HepG2 (cell line): ENCODE data around the gene CXCR5. TPM values are rescaled to one million over a fixed set of nuclear protein-coding genes. Genes with fewer than 3 reads are reported as not detected.
A peak's percentile ranks its signal among the peaks of the same experiment; 100 is the strongest.

Source experiments
- CEBPB ChIP-seq: IDR thresholded peaks from 2 replicates; pipeline ENCODE4 v1.6.1; 2011; ENCODE audit warnings: low read depth, low read length, improper control_type of control experiment, borderline replicate concordance
- KDM2A ChIP-seq: sonication (generic); formaldehyde crosslinking; IDR thresholded peaks from 2 replicates; pipeline ENCODE4 v1.4.0; 2020; ENCODE audit warnings: low read depth, missing genetic modification reagents, borderline replicate concordance
- MED8 ChIP-seq: sonication (generic); formaldehyde crosslinking; IDR thresholded peaks from 2 replicates; pipeline ENCODE4 v1.8.1; 2023; ENCODE audit warnings: mild to moderate bottlenecking, missing genetic modification reagents; ENCODE audit not compliant: insufficient replicate concordance
- PCBP1 ChIP-seq: fragments of 200-400 bp; formaldehyde crosslinking; IDR thresholded peaks from 2 replicates; pipeline ENCODE4 v1.6.1; 2017; ENCODE audit warnings: mild to moderate bottlenecking, low read depth, low read length, borderline replicate concordance
- REST ChIP-seq, 2 experiments: IDR thresholded peaks; 2 replicates each; pipeline ENCODE4 v1.6.1; 2011 to 2012; ENCODE audit warnings: low read length in 2 of 2, borderline replicate concordance in 1 of 2, low read depth in 1 of 2, mild to moderate bottlenecking in 1 of 2, moderate library complexity in 1 of 2
- TBX2 ChIP-seq: sonication (generic); formaldehyde crosslinking; IDR thresholded peaks from 2 replicates; pipeline ENCODE4 v1.5.0; 2020; ENCODE audit warnings: missing genetic modification reagents, mild to moderate bottlenecking, borderline replicate concordance
- ZNF207 ChIP-seq: fragments of 450-650 bp; IDR thresholded peaks from 2 replicates; pipeline ENCODE4 v1.6.1; 2016; ENCODE audit warnings: antibody characterized with exemption, borderline replicate concordance
- ZNF530 ChIP-seq: sonication (generic); formaldehyde crosslinking; IDR thresholded peaks from 2 replicates; pipeline ENCODE4 v1.5.0; 2020; ENCODE audit warnings: low read depth, mild to moderate bottlenecking, missing genetic modification reagents
- ZNF557 ChIP-seq: sonication (generic); formaldehyde crosslinking; IDR thresholded peaks from 2 replicates; pipeline ENCODE4 v1.4.0; 2020; ENCODE audit warnings: missing genetic modification reagents
- ZNF609 ChIP-seq: sonication (generic); formaldehyde crosslinking; IDR thresholded peaks from 2 replicates; pipeline ENCODE4 v1.4.0; 2020; ENCODE audit warnings: mild to moderate bottlenecking, missing genetic modification reagents, borderline replicate concordance
- ZNF782 ChIP-seq: sonication (generic); formaldehyde crosslinking; IDR thresholded peaks from 2 replicates; pipeline ENCODE4 v1.4.0; 2020; ENCODE audit warnings: missing genetic modification reagents, mild to moderate bottlenecking, borderline replicate concordance
- polyA plus RNA-seq, 8 experiments: library from polyadenylated mRNA; depleted of rRNA in 3 of 8; stranded (reverse) in 7 of 8; unstranded in 1 of 8; fragments of >200 nt; fragmentation: Illumina TruSeq in 4 of 8; extraction: Trizol in 4 of 8; gene quantifications; 2 replicates each; pipeline versions ENCODE4 v1.2.1 to v1.2.3, GENCODE V29; 2011 to 2016; ENCODE audit warnings: low read depth in 4 of 8, missing spikeins in 1 of 8, mixed read lengths in 1 of 8; ENCODE audit not compliant: insufficient read depth in 1 of 8
- total RNA-seq, 5 experiments: library from RNA; depleted of rRNA; stranded (reverse); fragments of >200 nt; fragmentation: Illumina TruSeq; extraction: Trizol; gene quantifications; 2 replicates each; pipeline ENCODE4 v1.2.3, GENCODE V29; 2016; ENCODE audit warnings: low read depth in 1 of 5
- TF ChIP-seq, protein P1 (sequence below): IDR thresholded peaks from 2 replicates; pipeline ENCODE4 v1.6.1; 2016; ENCODE audit warnings: low read depth, missing genetic modification reagents, missing compliant biosample characterization

CXCR5 gene
- total and polyA plus RNA-seq, 2 of the 13 experiments (the other 11 are each of a cell fraction or from before 2014, with no cell fraction given), result not detected

GRCh38 chr11:118907051-118908042 lies 23.7 kb downstream of the CXCR5 start (continued):
- TF ChIP-seq REST (IDR thresholded peaks at IDR 0.05; ENCODE audit: borderline replicate concordance in 1 of 2, low read depth in 1 of 2, low read length in 2 of 2), result no peak
- no peak for TF ChIP-seq ZNF557
- TF ChIP-seq ZNF207, result no peak
- TF ChIP-seq, protein P1, sequence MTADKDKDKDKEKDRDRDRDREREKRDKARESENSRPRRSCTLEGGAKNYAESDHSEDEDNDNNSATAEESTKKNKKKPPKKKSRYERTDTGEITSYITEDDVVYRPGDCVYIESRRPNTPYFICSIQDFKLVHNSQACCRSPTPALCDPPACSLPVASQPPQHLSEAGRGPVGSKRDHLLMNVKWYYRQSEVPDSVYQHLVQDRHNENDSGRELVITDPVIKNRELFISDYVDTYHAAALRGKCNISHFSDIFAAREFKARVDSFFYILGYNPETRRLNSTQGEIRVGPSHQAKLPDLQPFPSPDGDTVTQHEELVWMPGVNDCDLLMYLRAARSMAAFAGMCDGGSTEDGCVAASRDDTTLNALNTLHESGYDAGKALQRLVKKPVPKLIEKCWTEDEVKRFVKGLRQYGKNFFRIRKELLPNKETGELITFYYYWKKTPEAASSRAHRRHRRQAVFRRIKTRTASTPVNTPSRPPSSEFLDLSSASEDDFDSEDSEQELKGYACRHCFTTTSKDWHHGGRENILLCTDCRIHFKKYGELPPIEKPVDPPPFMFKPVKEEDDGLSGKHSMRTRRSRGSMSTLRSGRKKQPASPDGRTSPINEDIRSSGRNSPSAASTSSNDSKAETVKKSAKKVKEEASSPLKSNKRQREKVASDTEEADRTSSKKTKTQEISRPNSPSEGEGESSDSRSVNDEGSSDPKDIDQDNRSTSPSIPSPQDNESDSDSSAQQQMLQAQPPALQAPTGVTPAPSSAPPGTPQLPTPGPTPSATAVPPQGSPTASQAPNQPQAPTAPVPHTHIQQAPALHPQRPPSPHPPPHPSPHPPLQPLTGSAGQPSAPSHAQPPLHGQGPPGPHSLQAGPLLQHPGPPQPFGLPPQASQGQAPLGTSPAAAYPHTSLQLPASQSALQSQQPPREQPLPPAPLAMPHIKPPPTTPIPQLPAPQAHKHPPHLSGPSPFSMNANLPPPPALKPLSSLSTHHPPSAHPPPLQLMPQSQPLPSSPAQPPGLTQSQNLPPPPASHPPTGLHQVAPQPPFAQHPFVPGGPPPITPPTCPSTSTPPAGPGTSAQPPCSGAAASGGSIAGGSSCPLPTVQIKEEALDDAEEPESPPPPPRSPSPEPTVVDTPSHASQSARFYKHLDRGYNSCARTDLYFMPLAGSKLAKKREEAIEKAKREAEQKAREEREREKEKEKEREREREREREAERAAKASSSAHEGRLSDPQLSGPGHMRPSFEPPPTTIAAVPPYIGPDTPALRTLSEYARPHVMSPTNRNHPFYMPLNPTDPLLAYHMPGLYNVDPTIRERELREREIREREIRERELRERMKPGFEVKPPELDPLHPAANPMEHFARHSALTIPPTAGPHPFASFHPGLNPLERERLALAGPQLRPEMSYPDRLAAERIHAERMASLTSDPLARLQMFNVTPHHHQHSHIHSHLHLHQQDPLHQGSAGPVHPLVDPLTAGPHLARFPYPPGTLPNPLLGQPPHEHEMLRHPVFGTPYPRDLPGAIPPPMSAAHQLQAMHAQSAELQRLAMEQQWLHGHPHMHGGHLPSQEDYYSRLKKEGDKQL, result no peak
- TF ChIP-seq KDM2A, result peak; percentile 65; the same call in 1 of the 2 replicates
- TF ChIP-seq PCBP1, result no peak
- TF ChIP-seq ZNF609, result no peak
- no peak for TF ChIP-seq ZNF782 (CRISPR knock-in tag)
- TF ChIP-seq ZNF530 (CRISPR knock-in tag), result no peak
- no peak for TF ChIP-seq TBX2 (CRISPR knock-in tag)
- TF ChIP-seq CEBPB, result no peak
- TF ChIP-seq MED8 (CRISPR knock-in tag), result no peak
